A549 treated with DMSO at 1 μM for 4 hours (cell line): Measurements from ENCODE around the gene TTLL8. TPM values are rescaled to one million over a fixed set of nuclear protein-coding genes. Genes with fewer than 3 reads are reported as not detected.

Source experiments
- total RNA-seq: library from RNA; stranded (reverse); fragments of 200-300 nt; extraction: Qiagen RNA extraction; gene quantifications from 5 replicates; pipeline ENCODE4 v1.2.3, GENCODE V29; 2022; ENCODE audit warnings: low read depth

The TTLL8 gene
- not detected in 5 replicates for total RNA-seq

GRCh38 chr22:50058061-50058905 lies at the start of gene TTLL8:
Gene TTLL8 (minus strand): TSS chr22:50058298.

GRCh38 chr22:50089682-50090411 lies 31.7 kb upstream of the TTLL8 start, which contains the start of gene MOV10L1:
Gene MOV10L1 (plus strand): TSS chr22:50090006. CDS start chr22:50090089, 83 bp downstream.

GRCh38 chr22:50085211-50085972 lies 27.3 kb upstream of the TTLL8 start, which contains the start of gene MLC1:
Gene MLC1 (minus strand): TSS chr22:50085426. CDS start chr22:50084902, 524 bp downstream.

GRCh38 chr22:50012211-50013181 lies 45.6 kb downstream of the TTLL8 start, which contains the start of gene IL17REL:
Gene IL17REL (minus strand): TSS chr22:50012765. CDS start chr22:50012646, 119 bp downstream.

Other genes with a start within 250 kb of the TTLL8 start
- 14.2 to 15.4 TPM (median 14.8 TPM) in 5 replicates for gene BRD1, start 230.4 kb downstream of the TTLL8 start, total RNA-seq
- 10.9 to 13.7 TPM (median 12.9 TPM) in 5 replicates for gene ZBED4, start 204.5 kb downstream of the TTLL8 start, total RNA-seq
- gene ALG12, start 139.9 kb downstream of the TTLL8 start, total RNA-seq: 6.9 to 13.6 TPM (median 10.7 TPM) in 5 replicates
- 21.4 to 29.9 TPM (median 24.6 TPM) in 5 replicates for gene CRELD2, start 139.7 kb downstream of the TTLL8 start, total RNA-seq
- 25.4 to 36.8 TPM (median 29.6 TPM) in 5 replicates for gene PIM3, start 97.5 kb downstream of the TTLL8 start, total RNA-seq
- 0.03 to 0.04 TPM (median 0.03 TPM) in 3 of 5 replicates, not detected in the others for gene IL17REL, start 45.5 kb downstream of the TTLL8 start, total RNA-seq
- 0.03 to 0.09 TPM (median 0.04 TPM) in 3 of 5 replicates, not detected in the others for gene MLC1, start 27.1 kb upstream of the TTLL8 start, total RNA-seq
- not detected in 5 replicates for gene MOV10L1, start 31.7 kb upstream of the TTLL8 start, total RNA-seq
- 5.8 to 7.5 TPM (median 6.3 TPM) in 5 replicates for gene PANX2, start 112.4 kb upstream of the TTLL8 start, total RNA-seq
- 23.1 to 37.1 TPM (median 32.9 TPM) in 5 replicates for gene TRABD, start 127.6 kb upstream of the TTLL8 start, total RNA-seq
- 13.4 to 19.2 TPM (median 17.3 TPM) in 5 replicates for gene SELENOO, start 142.7 kb upstream of the TTLL8 start, total RNA-seq
- gene TUBGCP6, start 186.7 kb upstream of the TTLL8 start, total RNA-seq: 5.8 to 11.4 TPM (median 11.1 TPM) in 5 replicates
- gene HDAC10, start 193.0 kb upstream of the TTLL8 start, total RNA-seq: 8.7 to 14.6 TPM (median 11.5 TPM) in 5 replicates
- gene MAPK12, start 203.4 kb upstream of the TTLL8 start, total RNA-seq: 18.6 to 25.1 TPM (median 24.1 TPM) in 5 replicates
- gene MAPK11, start 212.1 kb upstream of the TTLL8 start, total RNA-seq: 4.8 to 7.2 TPM (median 6.6 TPM) in 5 replicates
- gene PLXNB2, start 249.3 kb upstream of the TTLL8 start, total RNA-seq: 94.9 to 120 TPM (median 119 TPM) in 5 replicates